Frontal cortex (tissue), 4 donors: ENCODE results near the gene ROBO1. TPM values are rescaled to one million over a fixed set of nuclear protein-coding genes. Genes with fewer than 3 reads are reported as not detected.
A peak's percentile ranks its signal among the peaks of the same experiment; 100 is the strongest.

Experiments used
- DNase-seq, 2 donors: peaks; one replicate each; pipeline ENCODE4 v3.0.0; 2012; ENCODE audit warnings: low spot score in 2 of 2
- FAIRE-seq: peaks from 2 replicates; lab custom pipeline; 2012; peaks lifted over from hg19 to GRCh38; lab: Jason Lieb, UNC
- total RNA-seq: library from RNA; depleted of rRNA; stranded (reverse); fragments of >200 nt; gene quantifications from one replicate; pipeline ENCODE4 v1.2.3, GENCODE V29; 2014
- donor health status: control.
- donor health status: control.
- donor health status: control.

ROBO1 gene
- total RNA-seq, 1 donor from 2014 or later: 296 TPM

DNA sequence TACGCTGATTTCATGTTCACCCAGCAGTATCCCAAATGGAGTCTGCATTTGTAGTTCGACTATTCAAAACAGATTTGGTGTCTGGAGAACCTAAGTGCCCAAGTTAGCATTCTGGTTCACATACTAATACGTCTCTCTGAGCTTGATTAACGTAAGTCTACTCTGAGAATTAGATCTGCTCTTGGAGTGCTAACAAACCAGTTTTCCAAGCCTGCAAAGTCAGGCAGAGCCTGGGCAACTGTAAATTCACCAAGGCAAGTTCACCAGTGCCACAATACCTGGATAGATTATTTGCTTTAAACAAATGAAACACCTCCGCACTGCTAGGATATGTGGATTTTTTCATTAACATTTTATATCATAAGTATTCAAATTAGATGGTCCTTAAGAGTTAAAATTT lies 912.6 kb downstream of the ROBO1 start:
- no peak for DNase-seq
- no peak for FAIRE-seq

- FAIRE-seq (no peak), DNase-seq (no peak)
Measured at GRCh38 chr3:78848392-78849288, 919.2 kb downstream of the ROBO1 start.

- DNase-seq (no peak), FAIRE-seq (no peak)
Measured at GRCh38 chr3:78847603-78848002, 920.2 kb downstream of the ROBO1 start.

DNA sequence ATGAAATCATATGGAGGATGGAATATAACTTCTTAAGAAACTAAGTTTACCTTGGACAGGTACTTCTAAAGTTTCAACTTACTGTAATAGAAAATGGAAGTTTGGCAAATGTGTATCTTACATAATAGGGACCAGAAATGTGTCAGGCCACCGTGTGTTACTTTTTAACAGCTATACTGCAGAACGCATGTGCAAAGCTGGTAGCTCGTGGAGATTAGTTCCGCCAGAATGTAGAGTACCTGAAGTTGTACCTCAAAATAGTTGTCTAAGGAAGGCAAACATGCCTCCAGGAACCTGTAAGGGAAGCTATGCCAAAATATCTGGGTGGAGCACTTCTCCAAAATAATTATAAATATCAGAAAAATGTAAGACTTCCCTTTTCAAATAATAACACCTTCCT lies 920.6 kb downstream of the ROBO1 start:
- FAIRE-seq: no peak

DNA sequence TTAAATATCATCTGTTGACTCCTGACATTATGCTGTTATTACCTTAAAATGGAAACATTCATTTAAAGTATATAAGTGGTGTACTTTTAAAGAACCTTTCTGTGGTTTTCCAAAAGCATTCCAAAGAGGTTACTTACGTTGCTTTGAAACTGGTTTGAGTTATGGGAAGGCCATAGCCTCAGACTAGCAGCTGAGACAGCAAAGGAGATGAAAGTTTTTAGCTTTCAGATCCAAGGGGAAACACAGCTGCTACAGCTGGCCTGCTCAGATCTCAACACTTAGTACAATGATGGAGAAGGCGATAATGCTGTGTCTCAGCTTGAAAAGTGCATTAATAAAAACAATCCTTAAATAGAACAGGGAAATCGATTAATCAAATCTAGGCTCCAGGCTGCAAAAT lies 921.1 kb downstream of the ROBO1 start:
- DNase-seq (peak in 1 of 2 donors; percentile 2), FAIRE-seq (no peak)

More for the DNA sequence above, 920.6 kb downstream of the ROBO1 start:
- no peak for DNase-seq

DNA sequence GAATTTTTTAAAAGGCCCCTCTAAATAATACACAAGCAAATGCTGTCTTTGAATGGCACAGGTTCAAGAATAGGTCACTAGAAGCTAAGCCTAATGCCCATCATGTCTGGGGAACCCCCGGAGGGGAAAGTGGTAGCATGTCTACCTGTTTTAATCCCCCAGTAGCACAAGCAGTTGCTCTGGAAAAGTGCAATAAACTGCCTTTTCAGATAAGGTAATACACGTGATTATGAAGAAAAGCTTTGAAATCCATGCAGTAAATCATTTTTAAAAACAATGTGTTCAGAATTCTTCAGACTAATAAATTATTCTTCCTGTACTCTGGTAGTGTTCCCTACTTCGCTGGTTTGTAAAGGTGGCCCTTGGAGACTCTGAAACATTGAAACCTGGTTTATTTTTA lies 922.2 kb downstream of the ROBO1 start:
- DNase-seq: no peak
- FAIRE-seq: no peak

DNA sequence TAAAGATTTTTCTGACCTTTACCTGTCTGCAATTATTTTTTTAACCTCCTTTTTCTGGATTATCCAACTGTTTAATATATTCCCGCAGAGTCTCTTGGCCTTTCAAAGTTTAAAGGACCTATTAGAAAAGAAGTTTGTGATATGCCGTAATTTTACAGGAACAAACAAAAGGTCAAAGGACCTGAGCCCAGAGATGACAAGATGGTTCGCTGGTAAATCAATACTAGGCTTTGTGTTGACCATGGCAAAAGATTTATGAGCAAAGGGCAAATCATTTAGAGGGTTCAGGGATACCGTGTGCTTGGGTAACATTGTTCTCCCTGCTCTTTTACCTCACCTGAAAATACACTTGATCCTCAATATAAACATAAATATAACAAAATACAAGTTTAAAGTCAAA lies 923.5 kb downstream of the ROBO1 start:
- FAIRE-seq (no peak), DNase-seq (no peak)

GRCh38 chr3:78839693-78840092 lies 928.1 kb downstream of the ROBO1 start:
- FAIRE-seq: no peak

DNA sequence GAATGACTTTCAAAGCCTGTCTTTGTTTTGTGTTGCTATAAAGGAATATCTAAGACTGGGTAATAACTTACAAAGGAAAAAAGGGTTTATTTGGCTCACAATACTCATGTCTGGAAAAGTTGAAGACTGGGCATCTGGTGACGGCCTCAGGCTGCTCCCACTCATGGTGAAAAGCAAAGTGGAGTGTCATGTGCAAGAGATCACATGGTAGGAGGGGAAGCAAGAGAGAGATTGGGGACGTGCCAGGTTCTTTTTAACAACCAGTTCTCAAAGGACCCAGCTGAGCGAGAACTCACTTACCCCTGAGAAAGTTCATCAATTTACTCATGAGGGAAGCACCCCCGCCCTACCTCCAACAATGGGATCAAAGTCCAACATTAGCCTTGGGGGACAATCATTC lies 929.4 kb downstream of the ROBO1 start:
- no peak for FAIRE-seq

More at GRCh38 chr3:78839693-78840092, 928.1 kb downstream of the ROBO1 start:
- DNase-seq: no peak

DNA sequence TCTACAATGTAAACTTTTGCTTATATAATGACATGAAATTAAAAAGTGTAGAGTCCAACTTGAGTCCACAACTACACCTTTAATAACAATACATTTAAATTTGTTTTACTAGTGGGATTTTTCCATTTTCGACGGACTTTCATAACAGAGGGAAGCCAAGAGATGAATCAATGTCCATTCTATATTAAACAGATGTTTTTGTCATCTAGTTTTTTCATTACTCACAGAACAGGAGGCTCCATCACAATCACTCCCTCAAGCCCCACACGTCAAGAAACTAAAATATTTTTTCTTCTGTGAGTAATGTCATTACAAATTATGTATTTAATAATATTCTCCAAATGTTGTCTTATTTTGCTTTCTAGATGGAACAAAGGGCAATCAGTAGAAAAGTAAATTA lies 932.9 kb downstream of the ROBO1 start:
- FAIRE-seq: no peak
- DNase-seq: no peak

More for the DNA sequence above, 929.4 kb downstream of the ROBO1 start:
- DNase-seq: no peak

GRCh38 chr3:78832785-78833204 lies 935.0 kb downstream of the ROBO1 start:
- no peak for FAIRE-seq
- DNase-seq: no peak

GRCh38 chr3:78831446-78831972 lies 936.3 kb downstream of the ROBO1 start:
- no peak for DNase-seq
- no peak for FAIRE-seq

DNA sequence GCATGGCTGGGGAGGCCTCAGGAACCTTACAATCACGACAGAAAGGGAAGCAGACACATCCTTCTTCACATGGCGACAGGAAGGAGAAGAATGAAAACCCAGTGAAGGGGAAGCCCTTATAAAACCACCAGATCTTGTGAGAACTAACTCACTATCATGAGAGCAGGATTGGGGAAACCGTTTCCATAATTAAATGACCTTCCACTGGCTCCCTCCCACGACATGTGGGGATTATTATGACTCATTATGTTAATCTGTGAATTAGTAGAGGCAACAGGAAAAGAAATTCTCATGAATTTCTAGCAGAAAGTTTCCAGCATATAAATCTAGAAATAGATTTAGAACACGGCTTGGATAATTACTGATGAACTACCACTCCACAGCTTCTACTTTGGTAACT lies 937.3 kb downstream of the ROBO1 start:
- DNase-seq: no peak
- FAIRE-seq: no peak

DNA sequence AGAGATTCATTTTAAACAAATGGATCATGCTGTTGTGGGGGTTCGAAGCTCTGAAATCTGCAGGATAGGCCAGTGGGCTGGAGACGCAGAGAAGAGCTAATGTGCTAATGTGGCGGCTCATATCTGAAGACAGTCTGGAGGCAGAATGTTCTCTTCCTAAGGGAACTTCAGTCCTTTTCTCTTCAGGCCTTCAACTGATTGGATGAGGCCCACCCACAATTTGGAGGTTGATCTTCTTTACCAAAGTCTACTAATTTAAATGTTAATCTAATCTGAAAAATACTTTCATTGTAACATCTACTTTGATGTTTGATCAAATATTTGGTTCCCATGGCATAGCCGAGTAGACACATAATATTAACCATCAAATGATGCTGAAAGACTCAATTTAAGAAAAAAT lies 940.2 kb downstream of the ROBO1 start:
- no peak for DNase-seq
- no peak for FAIRE-seq

- no peak for FAIRE-seq
- DNase-seq: no peak
Measured at GRCh38 chr3:78825858-78826215, 942.0 kb downstream of the ROBO1 start.

- DNase-seq: no peak
- FAIRE-seq: no peak
Measured at GRCh38 chr3:78825118-78825857, 942.5 kb downstream of the ROBO1 start.

DNA sequence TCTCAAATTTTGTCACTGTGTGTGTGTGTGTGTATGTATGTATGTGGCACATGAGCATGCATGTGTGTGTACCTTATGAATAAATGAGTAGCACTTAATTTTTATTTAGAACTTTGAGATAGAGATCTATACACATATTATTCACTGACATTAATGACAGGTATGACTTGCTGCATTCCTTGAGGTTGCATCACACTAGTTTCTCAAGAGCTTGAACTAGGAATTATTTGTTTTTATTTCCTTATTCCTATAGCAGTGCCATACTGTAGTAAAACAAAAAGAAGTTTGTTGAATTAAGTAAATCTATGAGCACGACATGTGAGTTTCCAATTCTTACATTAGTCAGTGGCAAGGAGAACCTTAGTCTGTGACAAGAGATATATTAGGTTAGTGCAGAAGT lies 943.9 kb downstream of the ROBO1 start:
- no peak for FAIRE-seq
- no peak for DNase-seq

- FAIRE-seq (no peak), DNase-seq (no peak)
Measured at GRCh38 chr3:78823434-78823833, 944.4 kb downstream of the ROBO1 start.

DNA sequence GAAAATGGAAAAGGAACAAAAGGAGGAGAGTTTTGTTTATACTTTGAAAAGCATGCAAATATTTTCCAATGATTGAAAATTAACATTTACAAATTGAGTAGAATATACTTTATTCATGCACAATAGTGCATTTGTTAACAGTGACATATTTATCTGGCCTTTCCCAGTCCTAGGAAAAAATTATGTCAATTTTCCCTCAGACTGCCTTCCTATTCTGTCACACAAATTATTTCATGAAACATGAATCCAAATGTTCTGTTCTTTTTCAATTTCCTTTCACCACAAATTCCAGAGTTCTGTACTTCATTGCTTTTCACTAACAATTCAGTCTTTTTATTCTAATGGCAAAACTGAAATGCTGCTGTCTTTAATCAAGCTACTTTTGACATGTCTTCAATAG lies 945.1 kb downstream of the ROBO1 start:
- peak; percentile 24 for FAIRE-seq
- DNase-seq: no peak

DNA sequence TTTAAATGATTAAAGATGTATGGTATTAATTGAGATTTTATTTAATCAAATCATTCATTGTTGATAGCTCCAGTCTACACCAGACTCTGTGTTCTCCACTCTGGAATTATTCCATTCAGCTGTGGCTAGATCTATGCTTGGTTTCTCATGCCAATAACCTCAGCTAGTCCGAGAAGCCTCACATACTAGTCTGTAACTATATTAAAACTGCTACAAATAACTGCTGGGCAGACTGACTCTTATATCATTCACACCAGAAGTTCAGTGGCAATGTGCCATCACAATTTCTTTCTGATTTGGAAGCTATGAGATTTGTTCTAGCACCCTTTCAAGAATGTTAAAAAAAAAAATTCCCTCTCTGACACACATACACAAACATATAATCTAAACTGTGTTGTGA lies 947.3 kb downstream of the ROBO1 start:
- DNase-seq: no peak
- no peak for FAIRE-seq
